Activated CD8-positive, alpha-beta memory T cell treated with anti-CD3 and anti-CD28 coated beads for 1 hour (primary cell): Measurements from ENCODE around the gene AGBL4.

Source experiments
- DNase-seq, 2 donors: peaks; one replicate each; pipeline ENCODE4 v3.0.0-alpha.2; 2020; ENCODE audit warnings: low read depth in 1 of 2; ENCODE audit errors: extremely low read depth in 1 of 2

The AGBL4 gene

DNA sequence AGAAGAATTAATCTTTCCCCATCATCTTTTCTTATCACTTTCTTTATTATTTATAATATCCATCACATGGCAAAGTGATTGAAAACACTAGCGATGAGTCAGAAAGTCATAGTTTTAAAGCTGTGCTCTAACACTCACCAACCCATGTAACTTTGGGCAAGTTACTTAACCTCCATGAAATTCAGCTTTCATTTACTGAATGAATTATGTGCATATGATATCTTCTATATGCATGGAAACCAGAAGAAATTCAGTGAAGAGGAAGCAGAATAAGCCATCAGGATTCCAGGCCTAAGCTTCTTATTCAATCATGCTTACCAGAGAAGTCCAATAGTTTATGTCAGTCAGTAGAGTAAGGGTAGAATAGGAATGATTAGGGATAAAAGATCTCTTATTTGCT, 300.1 kb downstream of the AGBL4 start:
- DNase-seq = no peak

DNA sequence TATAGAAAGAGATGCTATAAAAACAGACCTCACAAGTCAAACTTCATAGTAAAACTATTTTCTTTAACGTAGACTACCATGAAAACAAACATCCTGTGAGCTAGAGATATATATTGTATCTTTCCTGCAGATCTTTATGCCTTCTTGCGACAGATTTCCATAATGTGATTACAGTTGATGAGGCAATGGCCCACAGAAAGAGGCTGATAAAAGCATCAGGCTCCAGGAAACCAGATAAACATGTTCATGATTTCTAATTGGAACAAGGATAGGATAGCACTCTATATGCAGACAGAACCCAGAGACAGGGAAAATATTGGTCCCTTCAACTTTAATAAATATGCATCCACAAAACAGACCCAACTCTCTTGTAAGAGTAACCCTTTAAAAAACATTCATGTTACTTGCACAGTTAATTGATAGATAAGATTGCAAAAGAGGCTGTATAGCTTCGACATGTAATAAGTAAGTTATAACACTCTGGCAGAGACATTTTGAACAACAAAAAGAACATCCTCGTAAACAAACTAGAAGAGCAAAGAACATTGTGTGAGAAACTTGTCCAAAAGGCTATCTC, 329.4 kb downstream of the AGBL4 start:
- DNase-seq = no peak

GRCh38 chr1:49686107-49686506, 337.6 kb downstream of the AGBL4 start:
- DNase-seq = no peak

GRCh38 chr1:49677706-49678105, 346.0 kb downstream of the AGBL4 start:
- no peak for DNase-seq

DNA sequence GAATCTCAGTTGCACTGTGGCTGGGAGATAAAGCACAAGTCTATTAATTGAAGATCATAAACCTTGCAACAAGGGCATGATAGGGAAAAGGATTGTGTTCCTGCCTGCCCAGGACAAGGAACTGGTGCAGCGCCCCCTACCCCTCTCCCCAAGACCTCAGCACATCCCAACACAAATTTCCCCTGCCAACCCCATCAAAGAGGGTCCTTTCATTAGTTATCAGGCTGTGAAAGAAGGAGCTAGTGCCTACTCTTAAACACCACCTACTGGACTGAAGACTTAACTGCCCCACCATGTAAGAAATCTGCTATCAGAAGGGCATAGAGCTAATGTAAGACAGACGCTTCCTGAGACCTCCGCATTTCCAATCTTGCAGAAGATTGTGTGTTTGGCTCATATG, 372.6 kb downstream of the AGBL4 start:
- DNase-seq = no peak

DNA sequence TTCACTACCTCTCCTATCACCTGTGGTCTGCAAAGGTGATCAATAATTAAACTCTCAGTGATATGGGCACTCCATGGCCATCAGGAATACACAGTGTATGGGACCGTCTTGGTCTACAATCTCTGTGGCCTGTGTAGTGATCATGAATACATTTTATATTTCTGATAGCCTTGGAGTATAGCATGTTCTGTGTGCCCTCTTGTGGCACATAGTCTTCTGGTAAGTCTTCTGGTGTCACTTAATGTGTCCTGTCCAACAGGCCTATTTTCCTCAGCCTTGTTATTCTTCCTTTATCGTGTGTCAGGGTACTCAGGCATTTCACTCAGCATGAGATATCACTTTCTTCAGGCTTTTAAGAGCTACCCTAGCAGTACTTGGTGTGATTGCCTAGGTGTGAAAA, 393.6 kb downstream of the AGBL4 start:
- no peak for DNase-seq

- DNase-seq = no peak
These were observed 396.0 kb downstream of the AGBL4 start for GRCh38 chr1:49627781-49628180.

- no peak for DNase-seq
These were observed 397.3 kb downstream of the AGBL4 start for GRCh38 chr1:49626472-49626871.

DNA sequence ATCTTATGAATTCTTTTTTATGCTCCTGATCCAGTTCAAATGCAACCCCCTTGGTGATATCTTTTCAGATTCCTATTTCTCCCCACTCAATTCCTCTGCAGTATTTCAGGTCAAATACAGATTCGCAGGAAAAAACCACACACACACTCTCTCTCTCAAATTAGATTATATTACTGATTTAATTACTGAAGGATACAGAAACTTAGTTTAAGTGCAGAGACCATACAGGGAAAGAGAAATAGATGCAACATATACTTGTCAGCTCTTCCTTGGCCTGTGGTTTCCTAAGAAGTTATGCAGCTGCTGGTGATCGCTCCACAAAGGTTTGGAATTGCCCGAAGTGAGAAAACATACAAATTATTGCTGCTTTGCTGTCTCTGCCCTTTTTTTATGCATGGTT, 400.9 kb downstream of the AGBL4 start:
- no peak for DNase-seq

DNA sequence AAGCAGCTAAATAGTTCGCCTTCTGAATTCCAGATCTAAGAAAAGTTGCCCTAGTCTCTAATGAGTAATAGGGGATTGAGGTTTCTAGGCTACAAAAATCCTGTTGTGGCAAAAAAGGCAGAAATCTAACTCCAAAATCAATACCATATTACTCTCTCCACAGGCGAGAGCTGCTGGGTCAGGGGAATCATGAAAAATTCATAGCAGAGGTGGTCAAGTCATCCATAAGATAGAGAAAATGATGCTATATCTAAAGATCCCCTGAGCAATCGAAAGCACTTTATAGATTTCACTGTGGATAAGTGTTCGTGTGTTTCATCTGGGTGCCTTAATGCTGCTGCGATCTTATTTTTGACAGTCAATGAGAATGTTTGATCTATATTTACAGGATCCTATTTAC, 417.7 kb downstream of the AGBL4 start:
- DNase-seq = no peak

GRCh38 chr1:49597436-49597835, 426.3 kb downstream of the AGBL4 start:
- DNase-seq = no peak

DNA sequence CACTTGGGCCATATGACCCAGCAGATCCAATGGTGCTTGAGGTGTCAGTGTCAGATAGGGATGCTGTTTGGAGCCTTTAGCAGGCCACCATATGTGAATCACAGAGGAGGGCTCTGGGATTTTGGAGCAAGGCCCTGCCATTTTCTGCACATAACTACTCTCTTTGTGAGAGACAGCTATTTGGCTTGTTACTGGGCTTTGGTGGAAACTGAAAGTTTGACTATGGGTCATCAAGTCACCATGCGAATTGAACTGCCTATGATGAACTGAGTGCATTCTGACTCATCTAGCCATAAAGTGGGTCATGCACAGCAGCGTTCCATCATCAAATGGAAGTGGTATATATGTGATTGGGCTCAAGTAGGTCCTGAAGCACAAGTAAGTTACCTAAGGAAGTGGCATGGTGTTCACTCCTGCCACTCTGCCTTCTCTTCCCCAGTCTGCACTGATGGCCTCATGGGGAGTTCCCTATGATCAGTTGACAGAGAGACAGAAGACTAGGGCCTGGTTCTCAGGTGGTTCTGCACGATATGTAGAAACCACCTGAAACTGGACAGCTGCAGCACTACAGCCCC, 447.3 kb downstream of the AGBL4 start:
- no peak for DNase-seq

- no peak for DNase-seq
These were observed 467.0 kb downstream of the AGBL4 start for GRCh38 chr1:49556676-49557234.

- DNase-seq = no peak
These were observed 471.7 kb downstream of the AGBL4 start for GRCh38 chr1:49552101-49552500.

DNA sequence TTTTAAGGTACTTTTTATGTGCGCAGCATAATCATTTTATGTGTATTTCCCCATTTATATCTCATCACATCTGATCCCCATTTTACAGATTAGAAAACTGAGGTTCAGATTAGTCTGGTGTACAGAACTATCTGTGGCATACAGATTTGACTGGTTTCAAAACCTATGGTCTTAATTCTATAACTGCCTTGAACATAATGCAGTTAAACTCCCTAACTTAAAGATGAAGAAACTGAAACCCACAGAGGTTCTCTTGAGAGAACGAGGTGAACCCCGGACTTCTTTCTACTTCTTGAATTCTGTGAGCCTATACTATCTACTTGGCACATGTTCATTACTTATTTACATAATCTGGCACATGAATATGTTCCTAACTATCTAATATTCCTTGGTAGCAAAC, 479.1 kb downstream of the AGBL4 start:
- no peak for DNase-seq

DNA sequence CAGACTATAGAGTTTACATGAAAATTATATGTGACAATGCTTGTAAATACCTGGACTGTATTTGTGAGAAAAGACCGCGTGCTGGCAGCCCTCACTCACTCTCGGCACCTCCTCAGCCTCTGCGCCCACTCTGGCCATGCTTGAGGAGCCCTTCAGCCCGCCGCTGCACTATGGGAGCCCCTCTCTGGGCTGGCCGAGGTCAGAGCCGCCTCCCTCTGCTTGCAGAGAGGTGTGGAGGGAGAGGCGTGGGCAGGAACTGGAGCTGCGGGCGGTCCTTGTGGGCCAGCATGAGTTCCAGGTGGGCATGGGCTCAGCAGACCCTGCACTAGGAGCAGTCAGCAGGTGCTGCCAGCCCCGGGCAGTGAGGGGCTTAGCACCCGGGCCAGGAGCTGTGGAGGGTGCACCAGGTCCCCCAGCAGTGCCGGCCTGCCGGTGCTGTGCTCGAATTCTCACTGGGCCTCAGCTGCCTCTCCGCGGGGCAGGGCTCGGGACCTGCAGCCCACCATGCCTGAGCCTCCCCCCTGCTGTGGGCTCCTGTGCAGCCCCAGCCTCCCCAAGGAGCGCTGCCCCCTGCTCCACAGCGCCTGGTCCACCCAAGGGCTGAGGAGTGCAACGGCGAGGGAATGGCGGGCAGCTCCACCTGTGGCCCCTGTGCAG, 482.5 kb downstream of the AGBL4 start:
- no peak for DNase-seq

DNA sequence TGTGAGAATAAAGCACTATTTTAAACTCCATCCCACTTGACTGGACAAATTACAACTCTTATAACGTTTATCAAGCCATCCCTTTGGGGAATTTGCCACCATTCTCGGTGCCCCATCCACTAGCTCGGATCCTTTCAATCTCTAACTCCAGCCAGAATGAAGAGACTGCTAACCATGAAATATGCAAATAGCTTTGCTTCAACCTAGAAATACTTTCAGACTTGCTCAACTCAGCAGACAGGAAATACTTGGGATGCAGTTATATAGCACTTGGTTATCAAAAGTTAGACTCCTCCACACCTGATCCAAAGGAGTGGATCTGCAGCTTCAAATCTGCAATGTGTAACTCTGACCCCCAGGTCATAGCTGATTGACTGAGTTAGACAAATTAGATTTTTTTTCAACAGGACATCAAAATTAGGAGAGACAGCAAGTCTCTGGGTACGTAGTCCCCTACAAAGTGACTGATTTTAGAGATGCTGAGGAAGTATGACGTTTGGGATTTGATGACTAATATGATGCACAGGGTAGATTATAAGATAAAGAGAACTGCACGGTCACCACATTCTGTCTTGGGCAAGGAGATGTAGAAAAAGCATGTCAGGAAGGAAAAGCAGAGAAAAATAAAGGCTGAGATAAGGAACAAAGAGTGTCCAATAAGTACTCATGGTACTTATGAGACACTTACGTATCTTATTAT, 496.0 kb downstream of the AGBL4 start:
- DNase-seq = no peak

GRCh38 chr1:49526672-49527071, 497.1 kb downstream of the AGBL4 start:
- DNase-seq = no peak

GRCh38 chr1:49523764-49524163, 500.0 kb downstream of the AGBL4 start:
- no peak for DNase-seq

DNA sequence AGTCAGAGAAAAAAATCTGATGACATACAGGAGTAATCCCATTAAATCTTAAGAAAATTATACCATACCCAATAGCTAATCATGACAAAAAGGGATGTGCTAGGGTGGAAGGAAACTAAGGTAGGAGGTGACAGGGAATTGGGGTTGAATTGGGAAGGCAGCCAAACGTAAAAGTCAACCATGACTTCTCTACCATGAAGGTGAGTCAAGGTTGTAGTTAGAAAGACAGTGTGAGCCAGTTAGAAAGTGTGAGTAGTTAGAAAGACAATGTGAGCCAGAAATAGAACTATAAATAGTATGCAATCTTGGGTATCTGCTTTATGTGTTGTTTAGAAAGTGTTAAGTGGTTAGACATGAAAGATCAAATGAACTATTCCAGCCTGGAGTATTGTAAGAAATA, 556.8 kb downstream of the AGBL4 start:
- DNase-seq = no peak

- no peak for DNase-seq
These were observed 558.1 kb downstream of the AGBL4 start for GRCh38 chr1:49465486-49466185.
